IPS-15b (cell line): ENCODE results near the gene ARMC2.
"Not testable (repeated sequence)": the region's sequence is repeated elsewhere in the genome, so short reads cannot be mapped to it uniquely, and the experiment has no call there.

Experiments
- H3K27me3 ChIP-seq: one replicate; pipeline ENCODE4 v1.6.1; 2013; ENCODE audit warnings: low read length; ENCODE audit not compliant: control insufficient read depth, insufficient read depth
- H3K36me3 ChIP-seq: one replicate; pipeline ENCODE4 v1.6.1; 2013; ENCODE audit warnings: low read length; ENCODE audit not compliant: control insufficient read depth, insufficient read depth
- H3K4me1 ChIP-seq: one replicate; pipeline ENCODE4 v1.6.1; 2013; ENCODE audit warnings: mild to moderate bottlenecking, low read length; ENCODE audit not compliant: control insufficient read depth, insufficient read depth
- H3K4me3 ChIP-seq: one replicate; pipeline ENCODE4 v1.5.1; 2013; ENCODE audit warnings: low read depth, low read length
- H3K9ac ChIP-seq: one replicate; pipeline ENCODE4 v1.6.1; 2013; ENCODE audit warnings: low read depth, mild to moderate bottlenecking, low read length
- H3K9me3 ChIP-seq: one replicate; pipeline ENCODE4 v1.6.1; 2013; ENCODE audit warnings: mild to moderate bottlenecking, low read length; ENCODE audit not compliant: control insufficient read depth, insufficient read depth

The ARMC2 gene

DNA sequence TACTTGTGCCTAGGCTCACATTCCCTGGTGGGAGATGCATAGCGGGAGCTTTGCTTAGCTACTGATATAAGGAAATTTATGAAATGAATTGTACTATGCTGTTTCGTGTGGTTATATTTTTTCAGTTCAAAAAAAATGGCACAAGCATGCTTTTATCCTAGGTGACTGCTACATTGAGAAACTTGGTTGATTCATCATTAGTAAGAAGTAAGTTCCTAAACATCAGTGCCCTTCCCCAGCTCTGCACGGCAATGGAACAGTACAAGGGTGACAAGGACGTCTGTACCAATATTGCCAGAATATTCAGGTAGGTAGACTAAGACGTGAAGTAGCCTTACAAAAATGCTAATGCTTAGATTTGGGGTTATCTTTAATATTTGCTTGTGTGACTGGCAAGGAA lies 79.7 kb downstream of the ARMC2 start:
- Histone ChIP-seq H3K9me3 (no peaks in the 10 kb centered on the region), H3K36me3 (no peaks in the 10 kb centered on the region), H3K27me3 (no peaks in the 10 kb centered on the region), H3K9ac (no peak overlapping the region), H3K4me3 (no peak overlapping the region), H3K4me1 (peaks cover 18% of the 10 kb centered on the region)

DNA sequence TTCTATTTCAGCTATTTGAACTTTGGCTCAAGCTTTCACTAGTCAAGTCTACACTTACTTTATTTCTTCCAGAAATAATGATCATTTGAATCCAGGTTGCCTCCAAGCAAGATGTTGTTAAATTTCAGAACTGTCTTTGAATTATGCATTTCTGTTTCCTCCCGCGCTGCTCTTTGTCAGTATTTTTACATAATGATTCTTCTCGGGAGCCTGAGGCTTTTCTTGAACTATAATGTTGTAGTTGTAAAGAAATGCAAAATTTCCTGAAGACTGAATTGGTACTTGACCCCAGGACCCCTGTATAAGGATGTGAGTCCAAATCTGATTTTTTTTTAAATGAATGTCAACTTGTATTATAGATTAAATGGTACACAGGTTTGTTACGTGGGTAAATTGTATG lies 80.4 kb downstream of the ARMC2 start:
- Histone ChIP-seq H3K36me3 (no peaks in the 10 kb centered on the region), H3K4me3 (no peak overlapping the region), H3K4me1 (peaks cover 17% of the 10 kb centered on the region), H3K9ac (no peak overlapping the region), H3K27me3 (no peaks in the 10 kb centered on the region), H3K9me3 (no peaks in the 10 kb centered on the region)

DNA sequence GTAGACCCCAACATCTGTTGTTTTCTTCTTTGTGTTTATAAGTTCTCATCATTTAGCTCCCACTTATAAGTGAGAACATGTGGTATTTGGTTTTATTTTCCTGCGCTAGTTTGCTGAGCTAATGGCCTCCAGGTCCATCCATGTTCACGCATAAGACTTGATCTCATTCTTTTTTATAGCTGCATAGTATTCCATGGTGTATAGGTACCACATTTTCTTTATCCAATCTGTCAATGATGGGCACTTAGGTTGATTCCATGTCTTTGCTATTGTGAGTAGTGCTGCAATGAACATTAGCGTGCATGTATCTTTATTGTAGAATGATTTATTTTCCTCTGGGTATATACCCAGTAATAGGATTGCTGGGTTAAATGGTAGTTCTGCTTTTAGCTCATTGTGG lies 82.9 kb downstream of the ARMC2 start:
- not testable (repeated sequence) for H3K9ac ChIP-seq, H3K27me3 ChIP-seq, H3K36me3 ChIP-seq, H3K4me3 ChIP-seq, H3K9me3 ChIP-seq
- H3K4me1 ChIP-seq = peaks cover 15% of the 10 kb centered on the region

DNA sequence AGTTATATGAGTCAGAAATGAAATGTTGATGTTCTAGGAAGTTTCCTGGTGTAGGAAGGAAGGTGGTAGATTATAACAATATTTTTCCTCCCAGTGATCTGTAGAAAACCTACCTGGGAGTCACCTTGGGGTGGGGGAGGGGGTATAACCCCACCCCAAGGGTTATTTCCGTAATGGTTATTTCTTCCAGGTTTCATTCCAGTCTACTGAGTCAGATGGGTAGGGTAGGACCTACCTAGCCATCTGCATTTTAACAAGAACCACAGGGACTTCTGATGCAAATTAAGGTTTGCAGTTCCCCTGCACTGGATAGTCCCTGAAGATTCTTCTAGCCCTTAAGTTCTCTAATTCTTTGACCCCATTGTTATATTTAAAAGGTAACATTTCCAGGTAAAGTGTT lies 88.9 kb downstream of the ARMC2 start:
- Histone ChIP-seq H3K9me3 (no peaks in the 10 kb centered on the region), H3K27me3 (no peaks in the 10 kb centered on the region), H3K9ac (no peak overlapping the region), H3K4me1 (peaks cover 7% of the 10 kb centered on the region), H3K36me3 (no peaks in the 10 kb centered on the region), H3K4me3 (no peak overlapping the region)

DNA sequence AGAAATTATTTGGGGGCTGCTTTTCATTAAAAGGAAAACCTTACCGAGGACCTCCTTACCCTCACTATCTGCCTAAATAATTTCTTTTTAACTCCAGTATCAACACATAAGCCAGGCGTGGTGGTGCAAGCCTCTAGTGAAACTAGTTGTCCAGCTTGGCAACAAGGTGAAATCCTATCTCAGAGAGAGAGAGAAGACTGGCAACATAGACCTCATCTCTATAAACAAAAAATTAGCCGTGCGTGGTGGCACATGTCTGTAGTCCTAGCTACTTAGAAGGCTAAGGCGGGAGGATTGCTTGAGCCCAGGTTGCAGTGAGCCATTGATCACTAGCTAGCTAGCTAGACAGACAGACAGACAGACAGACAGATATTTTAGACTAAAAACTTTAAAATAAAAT lies 92.5 kb downstream of the ARMC2 start:
- Histone ChIP-seq H3K27me3 (no peaks in the 10 kb centered on the region), H3K4me3 (no peak overlapping the region), H3K4me1 (peaks cover 13% of the 10 kb centered on the region), H3K36me3 (no peaks in the 10 kb centered on the region), H3K9ac (no peak overlapping the region), H3K9me3 (no peaks in the 10 kb centered on the region)

DNA sequence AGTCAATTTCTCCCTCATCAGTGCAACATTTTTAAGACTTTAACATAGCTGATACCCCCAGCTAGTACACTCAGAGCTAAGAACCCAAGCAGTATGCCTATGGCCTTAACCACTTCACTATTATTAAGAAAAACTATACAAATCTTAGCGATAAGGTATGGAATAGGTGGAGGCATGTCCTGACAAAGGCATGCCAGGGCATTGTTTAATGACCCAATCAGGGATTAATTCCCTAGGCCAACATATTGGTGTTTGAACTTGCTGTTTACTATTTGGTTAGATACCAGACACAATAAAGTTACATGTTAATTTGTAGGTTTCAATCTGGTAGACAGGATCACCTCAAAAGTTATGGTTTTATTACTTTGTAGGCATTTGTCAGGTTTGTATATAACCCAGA lies 93.1 kb downstream of the ARMC2 start:
- Histone ChIP-seq H3K9ac (no peak overlapping the region), H3K36me3 (no peaks in the 10 kb centered on the region), H3K4me3 (no peak overlapping the region), H3K27me3 (no peaks in the 10 kb centered on the region), H3K9me3 (no peaks in the 10 kb centered on the region), H3K4me1 (peaks cover 16% of the 10 kb centered on the region)

DNA sequence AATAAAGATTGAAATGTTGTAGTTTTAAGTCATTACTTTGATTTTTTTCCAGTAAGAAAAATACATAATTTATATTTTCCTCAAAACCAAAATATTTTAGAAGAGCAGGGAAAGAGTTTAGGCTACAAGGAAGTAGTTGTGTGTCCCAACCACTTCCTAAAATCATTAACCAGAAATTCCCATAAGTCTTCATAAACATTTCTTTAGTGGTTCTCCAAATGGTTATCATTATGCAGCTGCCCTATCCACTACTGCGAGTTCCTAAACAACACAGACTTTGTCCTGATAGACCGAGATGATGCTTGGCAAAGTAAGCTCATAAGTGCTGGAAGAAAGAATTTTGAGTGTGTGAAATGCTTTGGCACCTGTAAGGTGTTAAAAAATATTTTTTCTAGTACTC lies 93.6 kb downstream of the ARMC2 start:
- H3K4me3 ChIP-seq = no peak overlapping the region
- H3K36me3 ChIP-seq = no peaks in the 10 kb centered on the region
- H3K9me3 ChIP-seq = no peaks in the 10 kb centered on the region
- H3K9ac ChIP-seq = no peak overlapping the region
- H3K4me1 ChIP-seq = peaks cover 13% of the 10 kb centered on the region
- no peaks in the 10 kb centered on the region for H3K27me3 ChIP-seq

DNA sequence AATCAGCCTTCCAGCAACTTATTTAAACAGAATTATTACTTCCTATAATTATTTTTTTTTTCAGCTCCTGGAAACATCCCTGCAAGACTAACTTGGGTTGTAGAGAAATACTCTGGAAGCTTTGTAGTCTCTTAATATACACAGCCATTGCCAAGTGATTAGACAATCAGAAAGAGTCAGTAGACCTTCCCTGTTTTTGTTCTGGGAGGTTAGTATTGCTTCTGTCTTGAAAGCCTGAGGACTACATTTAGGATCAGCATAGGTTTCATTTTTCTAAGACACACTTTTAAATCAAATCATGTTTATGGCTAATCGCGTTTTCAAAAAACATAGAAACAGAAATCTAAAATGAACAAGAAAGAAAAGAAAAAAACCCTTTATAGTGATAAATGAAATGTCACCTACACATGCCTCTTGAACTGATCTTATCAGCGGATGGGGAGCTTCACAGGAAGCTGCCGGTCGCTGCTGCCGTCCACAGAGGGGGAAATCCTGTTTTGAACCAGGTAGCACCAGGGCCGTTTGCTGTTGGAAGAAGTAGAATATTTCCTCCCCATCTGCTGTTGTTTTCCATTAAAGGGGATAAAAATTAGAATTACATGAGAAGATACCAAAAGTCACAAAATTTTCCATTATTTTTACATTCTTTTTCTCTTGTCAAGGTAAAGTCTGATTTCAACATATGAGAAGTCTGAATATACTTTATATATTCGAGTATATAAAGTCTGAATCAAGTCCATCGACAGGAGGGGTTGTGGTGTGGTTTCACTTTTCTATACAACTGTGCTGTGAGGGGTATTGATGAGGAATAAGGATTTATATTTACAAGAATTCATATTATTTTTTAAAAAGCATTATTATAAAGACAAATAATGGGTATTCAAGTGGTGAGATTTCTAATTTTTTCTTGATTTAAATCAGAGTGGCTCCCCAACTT lies 94.6 kb downstream of the ARMC2 start:
- Histone ChIP-seq H3K4me3 (no peak overlapping the region), H3K36me3 (no peaks in the 10 kb centered on the region), H3K4me1 (peaks cover 9% of the 10 kb centered on the region), H3K9me3 (no peaks in the 10 kb centered on the region), H3K27me3 (no peaks in the 10 kb centered on the region), H3K9ac (no peak overlapping the region)

DNA sequence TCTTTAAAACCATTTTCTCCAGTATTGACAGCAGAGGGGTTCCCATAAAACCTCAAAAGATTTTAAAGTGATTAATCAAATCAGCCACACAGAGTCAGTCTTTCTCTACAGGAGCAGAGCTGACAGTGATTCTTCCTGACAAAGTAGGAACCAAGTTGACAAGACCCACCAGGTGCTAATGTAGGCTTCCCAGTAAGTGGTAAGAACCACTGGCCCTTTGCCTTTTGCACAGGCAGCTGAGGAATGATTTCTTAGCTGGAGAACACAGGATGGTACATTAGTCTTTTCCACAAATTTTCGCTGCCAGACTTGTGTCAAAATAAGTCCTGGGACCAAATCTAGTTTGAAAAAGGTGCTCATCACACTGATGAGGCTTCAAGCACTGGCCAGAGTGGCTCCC lies 95.8 kb downstream of the ARMC2 start:
- H3K4me3 ChIP-seq = no peak overlapping the region
- no peaks in the 10 kb centered on the region for H3K9me3 ChIP-seq
- H3K4me1 ChIP-seq = peaks cover 9% of the 10 kb centered on the region
- H3K36me3 ChIP-seq = no peaks in the 10 kb centered on the region
- H3K9ac ChIP-seq = no peak overlapping the region
- H3K27me3 ChIP-seq = no peaks in the 10 kb centered on the region

DNA sequence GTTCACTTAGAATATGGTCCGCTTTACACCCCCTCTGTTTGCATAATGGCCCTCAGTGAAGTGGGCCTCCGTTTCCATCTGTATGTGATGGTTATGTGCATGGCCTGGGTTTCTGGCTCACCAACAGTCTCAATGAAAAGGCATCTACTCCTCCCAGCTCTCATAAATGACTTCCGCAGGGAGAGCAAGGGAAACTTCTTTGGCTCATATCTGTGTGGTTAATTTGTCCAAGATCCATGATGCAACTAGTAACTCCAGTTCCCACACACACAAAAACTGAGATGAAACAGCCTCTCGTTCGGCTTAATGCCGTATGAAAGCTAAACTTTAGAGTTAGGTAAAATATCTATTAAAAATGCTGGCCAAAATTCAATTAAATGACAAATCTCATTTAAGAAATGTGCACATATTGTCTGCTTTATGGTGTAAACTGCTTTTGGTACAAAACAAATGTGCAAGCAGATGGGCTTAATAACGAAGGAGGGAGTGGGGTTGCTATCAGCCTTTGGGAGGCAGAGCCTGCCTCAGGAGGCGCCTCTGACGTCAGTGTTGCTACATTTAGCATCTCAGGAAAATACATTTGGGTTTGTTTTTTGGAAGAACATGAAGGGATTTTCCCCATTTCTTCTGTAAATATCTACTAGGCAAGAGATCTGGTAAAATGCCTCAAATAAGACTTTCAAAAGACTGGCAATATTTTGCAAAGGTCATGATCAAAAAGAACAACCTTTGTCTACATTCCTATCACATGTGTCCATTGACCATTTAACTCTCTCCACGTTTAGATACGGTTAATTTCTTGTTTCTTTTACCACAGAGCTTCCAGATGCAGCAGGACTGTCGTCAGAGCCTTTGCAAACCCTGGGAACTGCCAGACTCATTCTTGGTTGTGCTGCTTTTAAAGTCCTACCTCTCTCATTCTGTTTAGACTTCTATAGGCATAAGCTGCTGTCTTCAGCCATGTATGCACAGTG lies 96.8 kb downstream of the ARMC2 start:
- Histone ChIP-seq H3K27me3 (no peaks in the 10 kb centered on the region), H3K36me3 (no peaks in the 10 kb centered on the region), H3K9me3 (no peaks in the 10 kb centered on the region), H3K9ac (no peak overlapping the region), H3K4me1 (peaks cover 9% of the 10 kb centered on the region), H3K4me3 (no peak overlapping the region)

DNA sequence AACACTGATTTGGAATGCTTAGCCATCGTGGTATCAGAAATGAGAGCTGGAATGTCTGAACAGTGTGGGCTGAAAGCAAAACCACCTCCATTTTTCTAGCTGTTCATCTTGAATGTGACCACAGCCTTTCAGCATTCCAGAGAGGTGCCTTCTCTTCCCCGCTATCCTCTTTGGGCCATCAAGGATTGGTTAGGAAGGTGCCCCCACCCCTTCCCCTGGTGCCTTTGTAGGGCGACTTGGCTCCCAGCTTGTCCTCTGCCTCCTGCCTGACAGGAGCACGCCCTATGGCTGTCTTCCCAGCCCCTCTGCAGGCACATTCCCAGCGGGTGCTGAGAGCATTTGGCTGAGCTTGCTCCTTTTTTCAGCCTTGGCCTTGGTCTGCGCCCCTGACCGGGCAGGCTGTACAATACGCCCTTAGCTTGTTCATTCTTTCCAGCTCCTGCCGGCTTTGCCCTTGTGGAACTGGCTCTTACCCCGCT lies 97.5 kb downstream of the ARMC2 start:
- H3K27me3 ChIP-seq = no peaks in the 10 kb centered on the region
- H3K9ac ChIP-seq = no peak overlapping the region
- H3K4me1 ChIP-seq = peaks cover 9% of the 10 kb centered on the region
- H3K4me3 ChIP-seq = no peak overlapping the region
- H3K9me3 ChIP-seq = no peaks in the 10 kb centered on the region
- no peaks in the 10 kb centered on the region for H3K36me3 ChIP-seq
